ENCODE data around the gene SETD6.

DNA sequence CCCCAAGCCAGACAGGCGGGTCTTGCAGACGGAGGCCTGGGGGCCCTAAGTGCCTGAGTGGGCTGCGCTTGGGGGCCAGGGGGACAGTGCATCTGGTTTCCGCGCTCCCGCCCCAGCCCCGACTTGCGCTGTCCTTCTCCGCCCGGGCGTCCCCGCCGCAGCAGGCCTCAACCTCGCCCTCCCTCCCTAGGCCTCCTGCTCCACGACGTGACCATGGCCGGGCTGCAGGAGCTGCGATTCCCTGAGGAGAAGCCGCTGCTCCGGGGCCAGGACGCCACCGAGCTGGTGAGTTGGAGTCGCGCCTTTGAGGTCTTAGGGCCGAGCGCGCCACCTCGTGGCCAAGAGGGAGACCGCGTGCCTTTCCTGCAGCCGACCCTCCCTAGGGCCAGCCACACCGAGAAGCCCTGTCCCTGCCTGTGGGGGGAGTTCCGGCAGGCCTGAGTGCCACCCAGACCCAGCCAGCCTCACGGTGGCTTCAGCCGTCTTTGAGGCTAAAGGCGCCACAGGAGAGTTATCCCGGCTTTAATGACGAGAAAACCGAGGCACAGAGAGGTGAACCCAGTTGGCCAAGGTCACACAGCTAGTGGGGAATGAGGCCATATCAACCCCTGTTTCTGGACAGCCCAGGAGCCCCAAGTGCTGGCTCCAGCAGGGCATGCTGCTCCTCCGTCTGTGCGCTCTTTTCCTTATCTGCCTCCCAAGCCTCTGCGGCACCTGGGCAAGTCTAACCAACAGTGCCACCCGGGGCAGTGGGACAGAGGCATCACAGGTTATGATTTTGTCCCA is 27.6 kb upstream of the SETD6 start:
- peak; percentile 77 to 96 (median 91) for TF ChIP-seq CTCF (IDR thresholded peaks at IDR 0.05)
- TF ChIP-seq POLR2AphosphoS5 (IDR thresholded peaks at IDR 0.05) = no peak

Data from transverse colon (tissue), 4 donors.